ENCODE measurements around the gene KATNAL2.

Gene KATNAL2

GRCh38 chr18:47115205-47115604 is 197.8 kb downstream of the KATNAL2 start:
- DNase-seq = no peak

GRCh38 chr18:47118981-47119380 is 201.6 kb downstream of the KATNAL2 start:
- DNase-seq = no peak

- no peak for DNase-seq
Measured at GRCh38 chr18:47120428-47120827, 203.0 kb downstream of the KATNAL2 start.

- DNase-seq = no peak
Measured at GRCh38 chr18:47121146-47121545, 203.7 kb downstream of the KATNAL2 start.

- DNase-seq = no peak
Measured at GRCh38 chr18:47141289-47141688, 223.9 kb downstream of the KATNAL2 start.

GRCh38 chr18:47143153-47143552 is 225.8 kb downstream of the KATNAL2 start:
- no peak for DNase-seq

- DNase-seq = no peak
Measured at GRCh38 chr18:47143899-47144485, 226.6 kb downstream of the KATNAL2 start.

GRCh38 chr18:47146206-47146605 is 228.8 kb downstream of the KATNAL2 start:
- no peak for DNase-seq

- DNase-seq = no peak
Measured at GRCh38 chr18:47149457-47150028, 232.1 kb downstream of the KATNAL2 start.

GRCh38 chr18:47150029-47150823 is 232.8 kb downstream of the KATNAL2 start, which contains the start of gene HDHD2:
Gene HDHD2, minus strand, starts transcription at chr18:47150500. Its CDS starts 14,061 bp downstream, at chr18:47136439.
- peak; percentile 80 for DNase-seq

GRCh38 chr18:47150824-47151366 is 233.5 kb downstream of the KATNAL2 start:
- no peak for DNase-seq

GRCh38 chr18:47151439-47151838 is 234.0 kb downstream of the KATNAL2 start:
- DNase-seq = no peak

All from DMS79 treated with DMSO at 0.1 percent for 48 hours (cell line).